OCI-LY7 (cell line): ENCODE measurements around the gene GPSM3. TPM values are rescaled to one million over a fixed set of nuclear protein-coding genes. Genes with fewer than 3 reads are reported as not detected.
A peak's percentile ranks its signal among the peaks of the same experiment; 100 is the strongest.

Source experiments
- BruUV-seq: library from RNA; stranded (reverse); fragments of 400-500 nt; replicated peaks from 2 replicates; lab custom pipeline; 2021; lab: Mats Ljungman, UMichigan
- CTCF ChIA-PET: fragments of 300-600 bp; sonication (Branson Sonifier 250); formaldehyde crosslinking; loops from one replicate; lab custom pipeline; 2022; ENCODE audit warnings: antibody characterized with exemption; ENCODE audit not compliant: unreplicated experiment; lab: Charles Lee
- POLR2A ChIA-PET: fragments of 300-600 bp; sonication (Branson Sonifier 250); formaldehyde crosslinking; loops from one replicate; lab custom pipeline; 2022; ENCODE audit warnings: antibody characterized with exemption; lab: Charles Lee
- DNase-seq: peaks from one replicate; pipeline ENCODE4 v3.0.0-alpha.2; 2015; ENCODE audit warnings: low spot score
- H2AFZ ChIP-seq: fragments of 200-600 bp; sonication (generic), shearing (Covaris generic); 2 replicates; pipeline ENCODE4 v1.6.1; 2014; ENCODE audit warnings: mild to moderate bottlenecking, antibody characterized with exemption, low read length, moderate library complexity
- H3K27ac ChIP-seq: fragments of 200-600 bp; sonication (generic); 2 replicates; pipeline ENCODE4 v1.5.1; 2014; ENCODE audit warnings: mixed run types, low read depth, mild to moderate bottlenecking, moderate library complexity, low read length, inconsistent platforms; ENCODE audit not compliant: poor library complexity, severe bottlenecking
- H3K36me3 ChIP-seq: fragments of 200-600 bp; sonication (generic); 2 replicates; pipeline ENCODE4 v1.6.1; 2014; ENCODE audit warnings: mild to moderate bottlenecking, antibody characterized with exemption, low read length, moderate library complexity, mixed read lengths; ENCODE audit not compliant: insufficient read depth
- H3K4me1 ChIP-seq: fragments of 200-600 bp; sonication (generic); 2 replicates; pipeline ENCODE4 v1.5.1; 2014; ENCODE audit warnings: mild to moderate bottlenecking, low read length; ENCODE audit not compliant: insufficient read depth, poor library complexity, severe bottlenecking
- H3K4me2 ChIP-seq: fragments of 200-600 bp; sonication (generic); 2 replicates; pipeline ENCODE4 v1.6.1; 2014; ENCODE audit warnings: mild to moderate bottlenecking, low read length
- H3K4me3 ChIP-seq: fragments of 200-600 bp; sonication (generic); 2 replicates; pipeline ENCODE4 v1.5.1; 2014; ENCODE audit warnings: mild to moderate bottlenecking, low read depth, low read length; ENCODE audit not compliant: poor library complexity, severe bottlenecking
- H3K79me2 ChIP-seq: fragments of 200-600 bp; sonication (generic); 2 replicates; pipeline ENCODE4 v1.6.1; 2016; ENCODE audit warnings: low read depth, mild to moderate bottlenecking, low read length, moderate library complexity, mixed read lengths; ENCODE audit not compliant: insufficient read depth
- H3K9me2 ChIP-seq: fragments of 200-600 bp; sonication (generic); 2 replicates; pipeline ENCODE4 v1.6.1; 2016; ENCODE audit warnings: mild to moderate bottlenecking, low read length, mixed read lengths; ENCODE audit not compliant: insufficient read depth
- H3K9me3 ChIP-seq: fragments of 200-600 bp; sonication (generic); 2 replicates; pipeline ENCODE4 v1.6.1; 2014; ENCODE audit warnings: mild to moderate bottlenecking, mixed run types, low read length, mixed read lengths
- H4K20me1 ChIP-seq: fragments of 200-600 bp; sonication (generic); 2 replicates; pipeline ENCODE4 v1.6.1; 2014; ENCODE audit warnings: mild to moderate bottlenecking, antibody characterized with exemption, low read length, moderate library complexity, mixed read lengths; ENCODE audit not compliant: insufficient read depth
- CTCF ChIP-seq: fragments of 200-600 bp; sonication (generic); conservative IDR thresholded peaks from 2 replicates; pipeline ENCODE4 v1.5.1; 2014; ENCODE audit warnings: mild to moderate bottlenecking, antibody characterized with exemption, low read length, moderate library complexity, mixed read lengths
- EZH2phosphoT487 ChIP-seq: fragments of 200-600 bp; sonication (generic); IDR thresholded peaks from 2 replicates; pipeline ENCODE4 v1.6.1; 2018; ENCODE audit warnings: low read depth, borderline replicate concordance, mild to moderate bottlenecking, mixed run types, antibody characterized with exemption, low read length, moderate library complexity, mixed read lengths
- intact Hi-C: fragments of 100-400 bp; cut with micrococcal nuclease; formaldehyde crosslinking; loops from one replicate; pipeline ENCODE4 v1.10.0; 2022; ENCODE audit not compliant: unreplicated experiment
- total RNA-seq, 2 experiments: library from RNA; depleted of rRNA in 1 of 2; stranded (reverse); fragments of >200 nt in 1 of 2; shearing (Covaris generic) in 1 of 2; gene quantifications; 2 replicates each; pipeline ENCODE4 v1.2.3, GENCODE V29; 2014 to 2022

The GPSM3 gene
- total RNA-seq, 2 experiments from 2014 or later, result 94.4 to 100 TPM

- ChIA-PET CTCF (interaction anchor here (0.6 kb wide), 2 partner anchors 86 to 651 kb away, joined by 7 to 15 read pairs; no protein-coding TSS in a partner anchor), POLR2A (interaction anchor here (0.7 to 1.2 kb wide), 3 partner anchors 17 to 49 kb away, joined by 3 to 5 read pairs (median 5); no protein-coding TSS in a partner anchor)
- peak overlapping the region; percentile 74 for H3K4me2 ChIP-seq
- H3K79me2 ChIP-seq, result peaks cover 16% of the 10 kb centered on the region; the same call in 1 of the 2 replicates
- H3K36me3 ChIP-seq, result no peaks in the 10 kb centered on the region
- BruUV-seq, result TSS peak; percentile 92
- H2AFZ ChIP-seq, result peak overlapping the region; percentile 59; the same call in 1 of the 2 replicates
- H3K27ac ChIP-seq, result peak overlapping the region; percentile 72
- no peaks in the 10 kb centered on the region for H3K9me3 ChIP-seq
- H3K9me2 ChIP-seq, result no peaks in the 10 kb centered on the region
- H3K4me1 ChIP-seq, result peaks cover 47% of the 10 kb centered on the region
- H4K20me1 ChIP-seq, result no peaks in the 10 kb centered on the region
- peak overlapping the region; percentile 79 for H3K4me3 ChIP-seq
- TF ChIP-seq EZH2phosphoT487 (no peak), CTCF (no peak)
- DNase-seq, result peak; percentile 73
- intact Hi-C loops, result loop anchor here (1.0 to 2.0 kb wide), 6 partner anchors 18 to 298 kb away; partner anchors contain the start of genes NOTCH4, PPT2 and RNF5
Observed at GRCh38 chr6:32195902-32196681, 3.6 kb upstream of the GPSM3 start.

GRCh38 chr6:32195652-32195901 is 3.1 kb upstream of the GPSM3 start:
- TF ChIP-seq CTCF, result no peak
- no peak for TF ChIP-seq EZH2phosphoT487
- peak overlapping the region; percentile 79 for H3K27ac ChIP-seq
- H3K36me3 ChIP-seq, result no peaks in the 10 kb centered on the region
- H4K20me1 ChIP-seq, result no peaks in the 10 kb centered on the region
- peak; percentile 100 for DNase-seq
- no TSS peak for BruUV-seq
- H3K9me3 ChIP-seq, result no peaks in the 10 kb centered on the region
- intact Hi-C loops, result loop anchor here (1.0 to 2.0 kb wide), 6 partner anchors 17 to 297 kb away; partner anchors contain the start of genes NOTCH4, PPT2 and RNF5
- H3K4me3 ChIP-seq, result peak overlapping the region; percentile 79
- 0 out of 2 replicates have a peak overlapping the region, but pooled peaks have one; percentile 59 for H2AFZ ChIP-seq
- CTCF ChIA-PET, result no interaction called here
- POLR2A ChIA-PET, result interaction anchor here (0.5 to 1.2 kb wide), 3 partner anchors 16 to 67 kb away, joined by 4 to 5 read pairs (median 5); partner anchors contain the start of gene ATF6B
- peaks cover 51% of the 10 kb centered on the region for H3K4me1 ChIP-seq
- peaks cover 19% of the 10 kb centered on the region; the same call in 1 of the 2 replicates for H3K79me2 ChIP-seq
- no peaks in the 10 kb centered on the region for H3K9me2 ChIP-seq
- peak overlapping the region; percentile 86 for H3K4me2 ChIP-seq
